ENCODE measurements around the gene HAGHL.

HAGHL gene

GRCh38 chr16:776824-777223, 49.9 kb downstream of the HAGHL start:
- DNase-seq = no peak

DNA sequence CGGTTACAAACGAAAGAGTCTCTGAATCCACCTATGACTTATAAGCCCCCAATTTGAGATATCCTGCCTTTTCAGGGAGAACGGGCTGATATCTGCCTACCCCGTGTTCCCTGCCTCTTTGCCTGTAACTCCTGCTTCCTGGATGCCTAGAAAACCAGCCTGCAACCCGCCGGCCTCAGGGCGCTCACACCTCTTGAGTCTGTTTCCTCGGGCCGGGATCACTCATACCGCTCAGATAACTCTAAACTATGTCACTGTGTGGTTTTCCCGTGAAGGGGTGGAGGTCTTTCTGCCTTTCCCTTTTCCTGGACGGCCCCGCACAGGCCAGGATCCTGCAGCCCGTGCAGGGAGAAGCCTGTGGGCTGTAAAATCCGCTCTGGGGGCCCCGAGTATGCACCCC, 50.9 kb downstream of the HAGHL start:
- DNase-seq = no peak

DNA sequence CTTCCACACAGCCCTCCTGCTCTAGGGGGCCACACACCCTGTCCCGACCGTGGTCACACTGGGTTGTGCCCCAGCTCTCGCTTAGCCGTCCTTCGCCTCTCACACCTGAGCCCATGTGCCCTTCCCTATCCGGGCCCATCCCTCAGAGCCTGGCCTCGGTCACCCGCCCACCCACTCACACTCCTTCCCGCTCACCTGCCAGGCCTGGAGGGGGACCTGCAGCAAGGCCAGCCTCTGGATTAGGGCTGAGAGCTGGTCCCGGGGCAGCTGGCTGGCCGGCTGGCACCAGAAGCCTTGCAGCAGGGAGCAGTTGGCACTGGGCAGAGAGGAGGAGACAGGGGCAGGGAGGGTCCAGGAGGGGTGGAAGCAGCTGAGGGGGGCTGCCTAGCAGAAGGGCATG, 51.5 kb downstream of the HAGHL start:
- no peak for DNase-seq

DNA sequence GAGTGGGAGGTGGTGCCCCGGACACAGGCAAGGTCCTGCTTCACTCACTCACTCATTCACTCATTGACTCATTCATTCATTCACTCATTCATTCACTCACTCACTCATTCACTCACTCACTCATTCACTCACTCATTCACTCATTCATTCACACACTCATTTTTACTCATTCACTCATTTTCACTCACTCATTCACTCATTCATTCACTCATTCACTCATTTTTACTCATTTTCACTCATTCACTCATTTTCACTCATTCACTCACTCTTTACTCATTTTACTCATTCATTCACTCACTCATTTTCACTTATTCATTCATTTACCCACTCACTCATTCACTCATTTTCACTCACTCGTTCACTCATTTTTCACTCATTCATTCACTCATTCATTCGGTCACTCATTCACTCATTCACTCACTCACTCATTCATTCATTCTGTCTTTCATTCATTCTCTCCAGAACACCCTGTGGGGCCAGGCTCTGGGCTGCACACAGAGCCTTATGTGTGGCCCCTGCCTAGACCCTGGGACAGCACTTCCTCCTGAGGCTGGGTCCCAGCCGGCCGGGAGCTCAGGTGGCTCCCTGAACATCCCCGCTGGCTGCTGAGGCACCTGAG, 52.1 kb downstream of the HAGHL start:
- no peak for DNase-seq
